HG03139 (cell line): ENCODE results near the gene ZNF618.

Source experiments
- ATAC-seq: cut with Tn5 transposase; IDR thresholded peaks from one replicate; pipeline ENCODE4 v1.9.1; 2021; ENCODE audit not compliant: unreplicated experiment

ZNF618 gene

DNA sequence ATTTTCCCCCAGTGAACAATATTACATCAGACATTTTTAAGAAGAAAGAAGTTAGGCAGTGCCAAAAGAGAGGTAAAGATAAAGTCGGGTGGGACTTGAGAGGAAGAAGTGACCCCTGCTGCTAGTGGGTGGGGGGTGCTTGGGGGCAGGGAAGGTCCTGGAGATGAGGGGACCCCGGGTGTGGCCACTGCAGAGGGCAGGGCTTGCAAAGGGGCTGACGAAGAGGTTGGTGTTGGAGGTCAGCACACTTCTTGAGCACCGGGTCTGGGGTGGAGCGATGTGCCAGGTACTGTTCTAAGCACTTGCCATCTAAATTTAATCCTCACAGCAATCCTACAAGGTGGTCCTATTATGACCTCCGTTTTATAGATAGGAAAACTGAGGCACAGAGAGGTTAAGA lies 140.0 kb downstream of the ZNF618 start:
- no peak for ATAC-seq

- ATAC-seq = no peak
Measured at GRCh38 chr9:114016629-114017423, 140.7 kb downstream of the ZNF618 start.

GRCh38 chr9:114017741-114018715 lies 141.9 kb downstream of the ZNF618 start:
- ATAC-seq = no peak

GRCh38 chr9:114021578-114021977 lies 145.5 kb downstream of the ZNF618 start:
- no peak for ATAC-seq

- ATAC-seq = no peak
Measured at GRCh38 chr9:114023961-114024360, 147.9 kb downstream of the ZNF618 start.

- ATAC-seq = no peak
Measured at GRCh38 chr9:114025196-114025753, 149.2 kb downstream of the ZNF618 start.

- ATAC-seq = no peak
Measured at GRCh38 chr9:114025760-114026159, 149.7 kb downstream of the ZNF618 start.

- ATAC-seq = no peak
Measured at GRCh38 chr9:114026335-114026734, 150.2 kb downstream of the ZNF618 start.

DNA sequence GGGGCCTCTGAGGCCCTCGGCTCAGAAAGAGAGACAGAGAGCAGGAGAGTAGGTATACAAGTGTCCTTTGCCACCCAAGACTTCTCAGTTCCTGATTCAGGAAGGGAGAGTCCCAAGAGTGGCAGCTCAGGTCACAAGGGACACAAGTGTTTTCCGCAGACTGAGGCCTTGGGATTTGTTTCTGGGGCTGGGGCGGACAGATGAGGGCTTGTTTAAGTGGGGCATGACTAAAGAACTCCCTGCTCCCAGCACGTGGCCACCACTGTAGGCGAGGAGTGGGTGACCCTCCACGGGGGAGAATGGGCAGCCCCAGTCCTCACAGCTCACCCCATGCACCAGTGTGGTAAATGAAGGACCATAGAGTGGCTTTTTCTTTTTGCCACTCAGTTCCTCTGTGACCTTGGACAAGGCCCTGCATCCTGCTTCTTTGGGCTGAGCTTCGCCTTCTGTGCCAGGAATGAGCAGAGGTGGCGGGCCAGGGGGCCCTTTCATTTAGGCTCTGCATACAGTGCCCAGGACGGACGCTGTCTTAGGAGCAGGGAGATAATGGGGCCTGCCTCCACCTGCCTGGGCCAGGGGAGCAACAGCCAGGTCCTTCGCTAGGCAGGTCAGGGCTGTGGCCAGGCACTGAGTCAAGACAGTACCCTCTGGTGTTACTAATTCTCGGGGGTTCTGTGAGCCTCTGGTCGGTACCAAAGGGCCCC lies 151.2 kb downstream of the ZNF618 start:
- no peak for ATAC-seq

- ATAC-seq = no peak
Measured at GRCh38 chr9:114027863-114028465, 151.9 kb downstream of the ZNF618 start.

DNA sequence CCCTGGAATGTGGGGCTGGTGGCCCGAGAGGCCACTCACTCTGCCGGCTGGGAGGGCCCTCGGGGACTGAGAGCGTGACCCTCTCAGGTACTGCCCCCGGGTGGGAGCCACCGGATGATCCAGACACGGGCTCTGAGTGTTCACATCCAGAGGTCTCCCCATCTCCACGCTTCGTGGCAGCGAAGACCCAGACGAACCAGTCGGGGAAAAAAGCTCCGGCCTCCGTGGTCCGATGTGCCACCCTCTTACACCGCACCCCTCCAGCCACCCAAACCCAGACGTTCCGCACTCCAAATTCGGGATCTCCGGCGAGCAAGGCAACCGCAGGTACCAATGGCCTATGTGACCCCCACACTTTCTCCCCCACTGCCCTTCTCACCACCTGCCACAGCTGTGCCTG lies 152.5 kb downstream of the ZNF618 start:
- ATAC-seq = no peak

DNA sequence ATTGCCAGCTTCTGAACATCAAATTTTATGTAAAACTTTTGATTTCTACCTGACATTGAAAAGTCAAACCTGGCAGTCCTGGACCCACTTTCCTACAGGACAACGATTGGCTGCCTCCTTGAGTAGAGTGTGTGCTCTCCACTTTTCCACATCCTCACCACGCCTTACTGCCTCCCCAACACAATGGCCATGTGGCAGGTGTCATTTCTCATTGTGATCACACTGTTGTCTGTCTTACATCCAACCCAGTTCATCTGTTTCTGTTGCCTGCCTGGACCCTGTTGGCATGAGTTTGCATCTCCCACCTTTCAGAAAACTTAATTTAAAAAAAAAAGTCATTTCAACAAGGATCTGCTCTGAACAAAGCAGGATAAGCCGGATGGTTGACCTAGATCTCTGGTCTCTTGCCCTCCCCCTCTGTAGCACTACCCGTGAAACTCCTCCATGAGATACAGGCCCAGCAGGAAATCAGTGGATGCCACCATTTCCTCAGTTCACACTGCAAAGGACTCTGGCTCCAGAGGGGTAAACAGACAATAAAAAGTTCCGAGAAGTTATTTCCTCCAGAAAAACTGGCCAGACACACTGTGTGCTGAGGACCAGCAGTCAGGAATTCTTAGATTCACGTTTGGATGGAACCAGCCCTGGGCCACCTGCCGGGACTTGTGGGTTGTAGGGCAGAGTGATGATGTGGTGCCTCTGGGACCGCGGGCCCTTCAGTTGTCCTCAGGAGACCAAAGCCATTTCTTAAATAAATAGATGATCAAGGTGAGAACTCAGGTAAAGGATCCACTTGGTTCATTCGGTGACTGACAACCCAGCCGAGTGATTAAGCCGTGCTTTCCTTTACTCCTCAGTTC lies 153.4 kb downstream of the ZNF618 start:
- ATAC-seq = no peak

DNA sequence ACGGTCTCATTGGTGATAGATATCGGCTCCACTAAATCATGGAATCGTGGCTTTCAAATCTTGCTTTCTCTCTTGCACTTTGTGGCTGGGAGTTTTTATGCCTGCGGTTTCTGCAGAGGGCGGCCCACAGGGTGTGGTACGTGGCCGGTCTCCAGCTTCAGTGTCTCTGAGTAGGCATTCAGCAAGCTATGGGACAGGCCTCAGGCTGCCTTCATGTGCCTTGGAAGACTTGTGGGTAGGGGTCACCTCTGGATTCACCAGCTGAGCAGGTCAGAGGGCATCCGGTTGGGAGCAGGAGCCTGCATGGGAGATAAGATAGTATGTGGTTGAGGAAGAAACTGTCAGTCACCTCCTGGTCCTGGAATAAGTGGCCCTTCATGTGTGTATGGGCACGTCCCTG lies 154.3 kb downstream of the ZNF618 start:
- no peak for ATAC-seq

- no peak for ATAC-seq
Measured at GRCh38 chr9:114031037-114031630, 155.0 kb downstream of the ZNF618 start.

GRCh38 chr9:114031948-114032840 lies 156.1 kb downstream of the ZNF618 start:
- ATAC-seq = no peak

- ATAC-seq = no peak
Measured at GRCh38 chr9:114033397-114034103, 157.4 kb downstream of the ZNF618 start.

- no peak for ATAC-seq
Measured at GRCh38 chr9:114034196-114034595, 158.1 kb downstream of the ZNF618 start.

GRCh38 chr9:114034661-114035062 lies 158.6 kb downstream of the ZNF618 start:
- no peak for ATAC-seq
